ENCODE data around the gene ADAM23. TPM values are rescaled to one million over a fixed set of nuclear protein-coding genes. Genes with fewer than 3 reads are reported as not detected.
A peak's percentile ranks its signal among the peaks of the same experiment; 100 is the strongest.

ADAM23 gene
- total RNA-seq, 1 donor from 2014 or later: 8.5 TPM

DNA sequence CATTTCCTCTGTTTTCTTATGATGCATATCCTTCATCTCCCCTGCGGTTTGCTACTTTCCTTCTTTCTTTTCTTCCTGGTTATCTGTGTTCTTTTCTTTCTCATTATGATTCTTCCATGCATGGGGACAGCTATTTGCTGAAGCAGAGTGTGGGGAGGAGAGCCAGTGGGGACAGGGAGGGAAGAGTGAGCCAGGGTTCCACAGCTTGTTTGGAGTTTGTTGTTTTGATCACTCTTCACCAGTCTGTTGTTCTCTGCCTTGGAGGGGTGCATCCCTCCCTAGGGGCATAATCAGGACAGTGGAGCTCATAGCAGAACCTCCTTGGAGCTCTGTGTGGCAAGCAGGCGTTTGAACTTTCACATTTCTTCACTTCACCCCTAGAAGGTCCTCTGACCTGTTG, 68.0 kb downstream of the ADAM23 start:
- no peaks in the 10 kb centered on the region for H3K36me3 Mint-ChIP-seq
- DNase-seq (ENCODE audit: low spot score in 2 of 2, unreplicated experiment in 2 of 2): no peak
- H3K4me3 Mint-ChIP-seq: no peak overlapping the region
- peak overlapping the region; percentile 20 for H3K27ac Mint-ChIP-seq
- peaks cover 2% of the 10 kb centered on the region for H3K27me3 Mint-ChIP-seq (ENCODE audit: low read depth)
- no peak for TF ChIP-seq CTCF (IDR thresholded peaks at IDR 0.05; ENCODE audit: unreplicated experiment)
- peaks cover 22% of the 10 kb centered on the region for H3K4me1 Mint-ChIP-seq
- H3K9me3 Mint-ChIP-seq: no peaks in the 10 kb centered on the region

DNA sequence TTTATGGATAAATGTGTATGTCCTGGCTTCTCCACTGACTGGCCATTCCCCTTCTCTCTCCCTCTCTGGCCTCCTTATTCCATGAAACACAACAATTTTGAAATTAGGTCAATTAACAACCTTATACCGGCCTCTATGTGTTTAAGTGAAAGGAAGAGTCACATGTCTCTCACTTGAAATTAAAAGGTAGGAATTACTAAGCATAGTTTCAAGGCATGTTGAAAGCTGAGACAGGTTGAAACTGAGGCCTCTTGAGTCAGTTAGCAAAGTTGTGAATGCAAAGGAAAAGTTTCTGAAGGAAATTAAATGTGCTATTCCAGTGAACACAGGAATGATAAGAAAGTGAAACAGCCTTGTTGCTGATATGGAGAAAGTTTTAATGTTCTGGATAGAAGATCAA, 69.7 kb downstream of the ADAM23 start:
- H3K27ac Mint-ChIP-seq: peak overlapping the region; percentile 9
- no peak overlapping the region for H3K4me3 Mint-ChIP-seq
- TF ChIP-seq CTCF (IDR thresholded peaks at IDR 0.05; ENCODE audit: unreplicated experiment): no peak
- H3K4me1 Mint-ChIP-seq: peaks cover 22% of the 10 kb centered on the region
- no peaks in the 10 kb centered on the region for H3K9me3 Mint-ChIP-seq
- peaks cover 2% of the 10 kb centered on the region for H3K27me3 Mint-ChIP-seq (ENCODE audit: low read depth)
- no peak for DNase-seq (ENCODE audit: low spot score in 2 of 2, unreplicated experiment in 2 of 2)
- H3K36me3 Mint-ChIP-seq: no peaks in the 10 kb centered on the region

DNA sequence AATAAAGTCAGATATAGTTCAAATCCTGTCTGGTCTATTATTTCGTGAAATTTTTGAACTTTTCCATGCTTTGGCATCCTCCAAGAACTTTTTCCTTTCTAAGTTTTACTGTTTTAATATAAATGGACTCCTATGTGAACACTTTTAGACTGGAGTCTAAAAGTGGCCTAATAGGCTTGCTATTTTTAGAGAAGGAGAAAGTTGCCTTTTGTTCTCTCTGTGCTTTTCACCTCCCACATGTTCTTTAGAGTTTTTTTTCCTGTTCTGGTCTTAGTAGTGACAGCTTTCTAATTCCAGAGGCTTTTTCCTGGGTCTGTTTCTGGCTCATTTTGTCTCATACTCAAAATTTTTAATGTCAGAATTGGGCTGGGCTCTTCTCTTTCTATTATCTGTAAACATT, 72.2 kb downstream of the ADAM23 start:
- H3K4me3 Mint-ChIP-seq: no peak overlapping the region
- H3K4me1 Mint-ChIP-seq: peaks cover 20% of the 10 kb centered on the region
- no peaks in the 10 kb centered on the region for H3K36me3 Mint-ChIP-seq
- no peak for TF ChIP-seq CTCF (IDR thresholded peaks at IDR 0.05; ENCODE audit: unreplicated experiment)
- H3K9me3 Mint-ChIP-seq: no peaks in the 10 kb centered on the region
- peaks cover 4% of the 10 kb centered on the region for H3K27me3 Mint-ChIP-seq (ENCODE audit: low read depth)
- DNase-seq (ENCODE audit: low spot score in 2 of 2, unreplicated experiment in 2 of 2): no peak
- no peak overlapping the region for H3K27ac Mint-ChIP-seq

- H3K4me1 Mint-ChIP-seq: no peaks in the 10 kb centered on the region
- H3K9me3 Mint-ChIP-seq: no peaks in the 10 kb centered on the region
- H3K36me3 Mint-ChIP-seq: no peaks in the 10 kb centered on the region
- DNase-seq (ENCODE audit: low spot score in 2 of 2, unreplicated experiment in 2 of 2): no peak
- TF ChIP-seq CTCF (IDR thresholded peaks at IDR 0.05; ENCODE audit: unreplicated experiment): no peak
- H3K27ac Mint-ChIP-seq: no peak overlapping the region
- H3K27me3 Mint-ChIP-seq (ENCODE audit: low read depth): peaks cover 4% of the 10 kb centered on the region
- no peak overlapping the region for H3K4me3 Mint-ChIP-seq
Measured at GRCh38 chr2:206518997-206519396, 75.7 kb downstream of the ADAM23 start.

GRCh38 chr2:206520450-206520849, 77.1 kb downstream of the ADAM23 start:
- Mint-ChIP-seq H3K4me1 (no peaks in the 10 kb centered on the region), H3K9me3 (no peaks in the 10 kb centered on the region), H3K27me3 (ENCODE audit: low read depth) (peaks cover 3% of the 10 kb centered on the region), H3K36me3 (no peaks in the 10 kb centered on the region), H3K4me3 (no peak overlapping the region), H3K27ac (no peak overlapping the region)
- no peak for DNase-seq (ENCODE audit: low spot score in 2 of 2, unreplicated experiment in 2 of 2)
- no peak for TF ChIP-seq CTCF (IDR thresholded peaks at IDR 0.05; ENCODE audit: unreplicated experiment)

- peaks cover 3% of the 10 kb centered on the region for H3K27me3 Mint-ChIP-seq (ENCODE audit: low read depth)
- no peaks in the 10 kb centered on the region for H3K9me3 Mint-ChIP-seq
- no peaks in the 10 kb centered on the region for H3K36me3 Mint-ChIP-seq
- no peak for DNase-seq (ENCODE audit: low spot score in 2 of 2, unreplicated experiment in 2 of 2)
- TF ChIP-seq CTCF (IDR thresholded peaks at IDR 0.05; ENCODE audit: unreplicated experiment): no peak
- no peak overlapping the region for H3K4me3 Mint-ChIP-seq
- no peak overlapping the region for H3K27ac Mint-ChIP-seq
- H3K4me1 Mint-ChIP-seq: no peaks in the 10 kb centered on the region
Measured at GRCh38 chr2:206521115-206521514, 77.8 kb downstream of the ADAM23 start.
